Left renal pelvis (tissue), 4 donors: ENCODE results near the gene C1orf216. TPM values are rescaled to one million over a fixed set of nuclear protein-coding genes. Genes with fewer than 3 reads are reported as not detected.
"Not testable (repeated sequence)": the region's sequence is repeated elsewhere in the genome, so short reads cannot be mapped to it uniquely, and the experiment has no call there.

Experiments
- DNase-seq, 4 donors: peaks; one replicate each; pipeline ENCODE4 v3.0.0-alpha.2; 2013; ENCODE audit warnings: low read depth in 4 of 4, low spot score in 3 of 4
- polyA plus RNA-seq, 4 donors: library from polyadenylated mRNA; unstranded; fragments of 120-200 nt; gene quantifications; one replicate each; pipeline ENCODE4 v1.2.1, GENCODE V29; 2013; ENCODE audit not compliant: insufficient read length in 4 of 4

C1orf216 gene, protein sequence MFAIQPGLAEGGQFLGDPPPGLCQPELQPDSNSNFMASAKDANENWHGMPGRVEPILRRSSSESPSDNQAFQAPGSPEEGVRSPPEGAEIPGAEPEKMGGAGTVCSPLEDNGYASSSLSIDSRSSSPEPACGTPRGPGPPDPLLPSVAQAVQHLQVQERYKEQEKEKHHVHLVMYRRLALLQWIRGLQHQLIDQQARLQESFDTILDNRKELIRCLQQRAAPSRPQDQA
- 10 to 100 TPM in 1 of 4 donors, 1 to 10 TPM in 3; 9.3 to 22.8 (median 9.7) TPM for polyA plus RNA-seq

- peak in 1 of 4 donors; percentile 35 for DNase-seq
Measured at GRCh38 chr1:35718492-35719336, at the start of gene C1orf216. C1orf216 (minus strand) TSS chr1:35718884; CDS start chr1:35716321, 2,563 bp downstream.

DNA sequence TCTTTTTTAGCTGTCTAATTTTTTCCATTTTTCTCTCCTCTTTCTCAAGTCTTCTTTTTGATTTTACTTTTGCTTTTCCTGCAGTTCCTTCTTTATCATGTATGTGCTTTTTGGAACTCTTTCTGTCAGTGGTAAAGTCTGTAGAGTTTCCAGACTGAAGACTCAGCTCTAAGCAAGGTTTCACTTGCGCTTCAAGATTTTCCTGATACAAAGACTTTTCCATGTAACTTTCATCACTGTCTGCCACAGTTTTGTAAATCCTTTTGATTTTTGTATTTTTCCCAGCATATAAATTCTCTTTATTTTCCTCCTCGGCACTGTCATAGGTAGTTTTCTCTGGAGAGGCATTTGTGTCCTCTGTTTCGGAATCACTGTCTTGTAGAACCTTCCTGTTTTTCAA is 45.6 kb upstream of the C1orf216 start:
- DNase-seq = no peak

DNA sequence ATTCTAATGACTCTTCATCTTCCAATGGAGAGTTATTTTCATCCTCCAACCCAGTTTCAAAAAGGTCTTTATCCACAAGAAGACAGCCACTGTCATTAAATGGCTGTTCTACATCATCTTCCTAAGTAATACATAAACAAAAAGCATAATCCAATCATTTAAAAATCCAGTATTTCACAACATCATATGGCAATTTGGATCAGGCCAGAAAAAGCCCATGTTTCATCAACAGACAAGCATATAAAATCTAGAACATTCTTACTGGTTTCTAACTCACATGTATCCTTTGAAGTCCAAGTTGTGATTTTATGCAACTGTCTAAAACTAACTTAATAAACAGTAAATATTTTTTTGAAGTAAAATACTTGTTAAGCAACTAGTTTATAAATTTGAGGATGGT is 44.5 kb upstream of the C1orf216 start:
- no peak for DNase-seq

- DNase-seq = no peak
Measured at GRCh38 chr1:35762141-35762540, 43.5 kb upstream of the C1orf216 start.

DNA sequence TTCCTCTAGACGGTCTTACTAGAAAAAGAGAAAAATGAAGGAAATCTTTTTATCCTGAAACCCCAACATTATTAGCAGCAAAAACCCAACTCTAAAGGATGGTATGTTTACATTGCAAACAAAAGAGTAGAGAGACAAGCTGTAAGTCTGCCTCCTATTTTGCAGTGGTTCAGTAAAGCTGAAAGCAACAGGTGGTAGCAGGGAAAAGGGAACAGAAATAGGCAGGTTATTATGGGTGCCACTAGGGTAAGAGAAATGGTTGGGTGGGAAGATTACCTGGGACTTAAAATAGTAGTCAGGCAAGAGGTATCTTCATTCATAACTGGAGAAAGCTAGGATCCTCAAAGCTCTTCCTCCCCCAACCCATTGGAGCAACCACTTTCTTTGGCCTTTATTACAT is 37.4 kb upstream of the C1orf216 start:
- no peak for DNase-seq

- no peak for DNase-seq
Measured at GRCh38 chr1:35753626-35754260, 35.1 kb upstream of the C1orf216 start.

DNA sequence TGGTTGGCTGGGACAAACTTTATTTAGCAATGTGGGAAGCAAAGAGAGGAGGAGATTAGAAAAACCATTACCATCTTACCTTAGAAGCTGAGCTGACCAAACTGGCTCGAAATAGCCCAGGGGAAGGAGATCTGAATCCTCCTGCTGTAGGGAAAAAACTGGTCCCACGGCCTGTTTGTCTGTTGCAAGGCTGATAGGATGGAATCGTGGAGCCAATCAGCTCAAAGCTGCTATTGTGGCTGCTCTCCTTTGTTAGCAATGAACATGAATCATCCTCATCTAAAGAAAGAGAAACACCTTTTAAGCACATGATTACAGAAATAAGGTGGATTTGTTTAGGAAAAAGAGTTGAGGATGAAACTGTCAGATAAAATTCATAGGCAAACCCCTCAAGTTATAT is 29.6 kb upstream of the C1orf216 start:
- DNase-seq = no peak

- no peak for DNase-seq
Measured at GRCh38 chr1:35745124-35745730, 26.5 kb upstream of the C1orf216 start.

GRCh38 chr1:35737120-35737519 is 18.4 kb upstream of the C1orf216 start:
- DNase-seq = no peak

DNA sequence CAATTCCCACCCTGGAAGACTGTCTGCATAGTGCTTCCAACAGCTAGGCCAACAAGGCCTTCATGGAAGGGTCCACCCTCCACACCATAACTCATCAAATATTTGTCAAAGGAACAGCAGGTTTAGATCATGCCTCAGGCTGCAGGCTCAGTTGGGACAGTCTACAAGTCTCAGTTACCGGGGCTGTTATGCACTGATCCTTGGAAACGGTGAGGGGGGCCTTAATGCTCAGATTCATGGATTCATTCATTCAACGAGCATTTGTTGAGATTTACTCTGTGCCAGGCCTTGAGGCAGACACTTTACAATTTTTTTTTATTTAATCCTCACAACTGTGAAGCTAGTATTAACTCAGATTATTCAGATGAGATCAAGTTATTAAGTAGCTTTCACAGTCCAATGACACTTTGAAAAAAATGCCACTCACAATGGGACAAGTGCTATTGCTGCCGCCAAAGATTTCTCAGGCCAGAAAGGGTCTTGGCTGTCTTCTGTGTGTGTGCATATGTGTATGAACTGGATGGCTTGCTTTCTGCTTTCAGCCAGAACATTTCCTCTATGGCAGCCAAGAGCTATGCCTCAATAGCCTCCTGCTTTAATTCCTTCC is 8.9 kb upstream of the C1orf216 start:
- DNase-seq = no peak

GRCh38 chr1:35726450-35727433 is 8.1 kb upstream of the C1orf216 start:
- peak in 1 of 4 donors; percentile 39 for DNase-seq

DNA sequence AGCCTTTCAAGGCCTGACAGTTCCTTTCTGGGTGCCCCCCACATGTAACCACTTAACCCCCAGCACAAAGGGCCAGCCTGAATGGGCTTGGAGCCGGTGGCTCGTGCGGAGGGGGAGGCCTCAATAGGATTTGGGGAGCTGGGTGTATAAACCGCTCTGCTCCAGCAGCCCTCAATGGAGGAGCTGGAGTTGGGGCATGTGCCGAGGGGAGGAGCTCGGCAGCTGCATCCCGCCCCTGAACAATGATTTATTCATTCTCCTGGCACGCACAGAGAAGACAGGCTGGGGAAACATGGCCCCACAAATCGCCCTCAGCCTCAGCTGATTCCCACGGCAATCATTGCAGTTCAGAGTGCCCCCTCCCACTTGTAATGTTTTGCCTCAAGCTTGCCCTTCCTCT is 6.9 kb upstream of the C1orf216 start:
- no peak for DNase-seq

- DNase-seq = no peak
Measured at GRCh38 chr1:35717911-35718476, 690 bp downstream of the C1orf216 start.

DNA sequence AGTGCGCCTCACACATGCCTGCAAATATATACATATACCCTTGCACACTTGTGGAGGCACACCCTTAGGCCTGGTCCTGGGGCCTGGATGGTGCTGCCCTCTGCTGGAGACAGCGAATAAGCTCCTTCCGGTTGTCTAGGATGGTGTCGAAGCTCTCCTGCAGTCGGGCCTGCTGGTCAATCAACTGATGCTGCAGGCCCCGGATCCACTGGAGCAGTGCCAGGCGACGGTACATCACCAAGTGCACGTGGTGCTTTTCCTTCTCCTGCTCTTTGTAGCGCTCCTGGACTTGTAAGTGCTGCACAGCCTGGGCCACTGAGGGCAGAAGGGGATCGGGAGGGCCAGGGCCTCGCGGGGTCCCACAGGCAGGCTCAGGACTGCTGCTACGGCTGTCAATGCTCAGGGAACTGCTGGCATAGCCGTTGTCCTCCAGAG is 3.1 kb downstream of the C1orf216 start:
- peak in 1 of 4 donors; percentile 29 for DNase-seq

GRCh38 chr1:35714921-35715567 is 3.6 kb downstream of the C1orf216 start:
- no peak for DNase-seq

DNA sequence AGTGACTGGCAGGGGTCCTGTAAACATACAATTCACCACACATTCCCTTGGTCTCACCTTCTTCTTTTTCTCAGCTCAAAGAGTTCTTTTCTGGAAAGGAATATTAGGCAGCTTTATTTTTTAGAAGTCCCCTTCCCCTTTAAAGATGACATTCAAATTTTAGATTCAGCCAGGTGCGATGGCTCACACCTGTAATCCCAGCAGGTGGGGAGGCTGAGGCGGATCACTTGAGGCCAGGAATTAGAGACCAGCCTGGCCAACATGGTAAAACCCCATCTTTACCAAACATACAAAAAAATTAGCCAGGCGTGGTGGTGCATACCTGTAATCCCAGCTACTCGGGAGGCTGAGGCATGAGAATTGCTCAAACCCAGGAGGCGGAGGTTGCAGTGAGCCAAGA is 7.6 kb downstream of the C1orf216 start:
- not testable (repeated sequence) for DNase-seq

DNA sequence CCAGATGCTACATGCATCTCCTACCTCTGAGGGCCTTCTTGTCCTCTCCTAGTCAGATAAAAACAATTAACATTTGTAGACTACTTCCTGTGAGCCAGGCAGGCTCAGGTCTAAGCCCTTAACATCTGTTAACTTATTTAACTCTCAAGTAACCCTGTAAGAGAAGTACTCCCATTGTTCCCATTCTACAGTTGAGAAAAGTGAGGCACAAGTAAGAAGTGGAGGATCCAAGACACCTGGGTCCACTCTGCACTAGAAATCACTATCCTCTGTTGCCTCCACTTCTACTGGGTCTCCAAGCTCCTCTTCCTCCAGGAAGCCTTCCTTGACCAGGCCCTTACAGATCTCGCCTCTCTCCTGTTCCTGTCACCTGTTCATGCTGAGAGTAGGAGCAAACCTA is 9.7 kb downstream of the C1orf216 start:
- DNase-seq = no peak

DNA sequence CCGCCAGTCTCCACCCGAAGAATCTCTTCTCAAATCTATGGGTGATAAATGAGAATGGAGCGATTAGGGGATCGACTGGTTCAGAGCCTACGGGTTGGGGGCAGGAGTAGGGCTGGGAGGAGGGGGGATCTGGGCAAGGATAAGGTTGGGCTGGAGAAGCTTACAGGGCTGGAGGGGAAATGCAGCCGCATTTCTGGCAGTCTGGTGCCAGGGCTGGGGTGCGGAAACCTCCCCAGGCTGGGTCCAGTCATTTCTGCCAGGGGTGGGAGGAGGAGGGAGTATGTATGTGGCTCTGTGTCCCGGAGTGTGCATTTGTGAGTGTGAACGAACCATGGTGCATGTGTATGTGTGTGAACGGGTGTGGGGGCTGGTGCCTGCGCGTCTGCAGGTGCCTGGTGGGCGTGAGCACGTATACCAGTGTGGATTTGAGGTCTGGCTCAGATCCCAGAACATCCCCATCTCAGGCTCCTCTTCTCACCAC is 10.2 kb downstream of the C1orf216 start:
- no peak for DNase-seq
